NB4 (cell line): Measurements from ENCODE around the gene TSBP1.
"Not testable (repeated sequence)": the region's sequence is repeated elsewhere in the genome, so short reads cannot be mapped to it uniquely, and the experiment has no call there.

ENCODE experiments used
- DNase-seq: peaks from one replicate; pipeline ENCODE4 v3.0.0; 2010; ENCODE audit warnings: low read depth
- H3K4me3 ChIP-seq: one replicate; pipeline ENCODE4 v1.5.1; 2011; ENCODE audit warnings: mild to moderate bottlenecking, low read depth, low read length, moderate library complexity
- CTCF ChIP-seq: IDR thresholded peaks from one replicate; pipeline ENCODE4 v1.5.1; 2012; ENCODE audit warnings: low read depth, low read length
- MAX ChIP-seq: IDR thresholded peaks from 2 replicates; pipeline ENCODE4 v1.6.1; 2011; ENCODE audit warnings: low read depth, low read length
- MYC ChIP-seq: IDR thresholded peaks from 2 replicates; pipeline ENCODE4 v1.6.1; 2011; ENCODE audit warnings: low read depth, low read length
- POLR2A ChIP-seq: IDR thresholded peaks from 2 replicates; pipeline ENCODE4 v1.6.1; 2011; ENCODE audit warnings: mild to moderate bottlenecking; ENCODE audit not compliant: insufficient read length; ENCODE audit errors: extremely low read depth

Gene TSBP1

GRCh38 chr6:32290886-32291450 is 80.7 kb downstream of the TSBP1 start:
- TF ChIP-seq MAX = no peak
- TF ChIP-seq MYC = no peak
- no peak for TF ChIP-seq POLR2A
- TF ChIP-seq CTCF = no peak
- H3K4me3 ChIP-seq = no peak overlapping the region
- no peak for DNase-seq

GRCh38 chr6:32288426-32288825 is 83.3 kb downstream of the TSBP1 start:
- no peak for DNase-seq
- TF ChIP-seq CTCF = no peak
- TF ChIP-seq MYC = no peak
- no peak for TF ChIP-seq MAX
- no peak for TF ChIP-seq POLR2A
- no peak overlapping the region for H3K4me3 ChIP-seq

GRCh38 chr6:32273801-32274577 is 97.7 kb downstream of the TSBP1 start:
- not testable (repeated sequence) for DNase-seq, H3K4me3 ChIP-seq

GRCh38 chr6:32271429-32271828 is 100.3 kb downstream of the TSBP1 start:
- TF ChIP-seq MYC (no peak), CTCF (no peak), POLR2A (no peak), MAX (no peak)
- no peak overlapping the region for H3K4me3 ChIP-seq
- DNase-seq = no peak

- not testable (repeated sequence) for H3K4me3 ChIP-seq
Measured at GRCh38 chr6:32268459-32268858, 103.2 kb downstream of the TSBP1 start.

GRCh38 chr6:32267035-32267434 is 104.7 kb downstream of the TSBP1 start:
- TF ChIP-seq POLR2A (no peak), MYC (no peak), CTCF (no peak), MAX (no peak)
- no peak for DNase-seq
- H3K4me3 ChIP-seq = no peak overlapping the region

More at GRCh38 chr6:32268459-32268858, 103.2 kb downstream of the TSBP1 start:
- DNase-seq = not testable (repeated sequence)

- H3K4me3 ChIP-seq = not testable (repeated sequence)
Measured at GRCh38 chr6:32257262-32257661, 114.4 kb downstream of the TSBP1 start.

More at GRCh38 chr6:32257262-32257661, 114.4 kb downstream of the TSBP1 start:
- DNase-seq = not testable (repeated sequence)
